Activated CD8-positive, alpha-beta memory T cell treated with anti-CD3 and anti-CD28 coated beads for 24 hours (primary cell): Measurements from ENCODE around the gene HERPUD2.
"Not testable (repeated sequence)": the region's sequence is repeated elsewhere in the genome, so short reads cannot be mapped to it uniquely, and the experiment has no call there.

ENCODE experiments used
- DNase-seq: peaks from one replicate; pipeline ENCODE4 v3.0.0-alpha.2; 2020

Gene HERPUD2

DNA sequence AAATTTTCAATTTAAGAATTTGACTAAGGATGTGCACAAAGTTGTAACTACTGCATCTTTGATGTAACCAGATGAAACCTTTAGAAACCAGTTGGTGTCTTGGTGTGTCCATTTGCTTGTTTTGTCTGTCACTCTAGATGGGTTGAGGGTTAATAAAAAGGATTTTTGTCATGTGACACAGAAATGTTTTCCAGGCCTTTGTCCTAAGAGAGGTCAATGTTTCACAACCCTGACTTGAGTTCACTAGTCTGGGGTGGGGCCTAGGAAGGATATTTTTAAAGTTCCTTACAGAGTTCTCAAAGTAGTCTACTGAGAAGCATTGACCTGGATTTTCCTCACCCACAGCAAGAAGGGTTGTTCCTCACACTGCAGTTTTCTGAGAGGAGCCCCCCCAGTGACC lies 90.3 kb downstream of the HERPUD2 start:
- no peak for DNase-seq

DNA sequence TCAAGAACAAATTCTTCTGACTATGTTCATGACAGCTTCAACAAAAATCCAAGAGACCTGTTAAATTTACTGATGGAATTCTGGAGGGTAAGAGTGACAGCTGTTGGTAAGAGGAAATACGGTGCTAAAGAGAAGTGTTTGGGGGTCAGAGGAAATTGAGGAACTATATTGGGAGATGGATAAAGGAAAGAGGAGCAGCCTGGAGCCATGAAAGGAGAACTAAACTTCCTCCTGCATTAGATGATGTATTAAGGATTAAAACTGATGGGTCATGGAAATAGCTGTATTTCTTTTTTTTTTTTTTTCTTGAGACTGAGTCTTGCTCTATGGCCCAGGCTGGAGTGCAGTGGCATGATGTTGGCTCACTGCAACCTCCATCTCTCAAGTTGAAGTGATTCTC lies 95.3 kb downstream of the HERPUD2 start:
- DNase-seq, result no peak

- DNase-seq, result no peak
Observed at GRCh38 chr7:35599061-35599460, 95.9 kb downstream of the HERPUD2 start.

GRCh38 chr7:35596061-35596460 lies 98.9 kb downstream of the HERPUD2 start:
- no peak for DNase-seq

DNA sequence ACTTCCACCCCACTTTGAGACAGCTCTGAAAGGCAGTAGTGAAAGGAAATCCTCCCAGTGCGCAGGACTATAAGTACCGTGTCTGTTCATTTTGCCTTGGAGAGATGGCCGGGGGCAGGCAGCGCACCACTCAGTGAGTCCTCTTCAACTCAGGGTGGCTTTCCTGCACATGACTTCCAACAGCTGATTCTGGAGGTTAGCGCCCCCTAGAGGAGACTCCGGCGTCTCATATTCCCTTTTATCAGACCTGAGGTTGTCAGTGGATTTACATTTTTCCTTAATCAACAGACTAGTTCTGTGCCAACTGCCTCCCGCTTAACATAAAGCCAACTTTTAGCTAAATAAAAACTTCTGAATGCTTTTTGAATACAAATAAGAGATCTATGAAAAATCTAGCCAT lies 101.0 kb downstream of the HERPUD2 start:
- DNase-seq, result no peak

- DNase-seq, result no peak
Observed at GRCh38 chr7:35588647-35589046, 106.3 kb downstream of the HERPUD2 start.

DNA sequence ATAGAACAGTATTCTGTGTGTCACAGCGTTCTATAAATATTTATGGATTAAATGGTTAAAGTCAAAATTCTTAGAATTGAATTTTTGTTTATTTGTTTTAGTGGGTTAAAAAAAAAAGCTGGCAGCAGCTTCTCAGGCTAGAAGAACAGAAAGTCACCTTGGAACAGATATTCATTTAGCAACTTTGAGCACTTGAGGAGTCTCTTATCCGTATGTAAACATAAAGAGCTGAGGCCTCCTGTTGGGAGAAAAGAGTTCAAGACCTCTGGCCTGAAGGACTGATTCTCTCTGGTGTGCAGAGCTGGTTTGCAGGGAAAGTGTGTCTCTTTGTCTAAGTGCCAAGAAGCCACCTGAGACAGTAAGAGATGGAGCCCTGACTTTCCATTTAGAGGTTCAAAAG lies 109.9 kb downstream of the HERPUD2 start:
- no peak for DNase-seq

DNA sequence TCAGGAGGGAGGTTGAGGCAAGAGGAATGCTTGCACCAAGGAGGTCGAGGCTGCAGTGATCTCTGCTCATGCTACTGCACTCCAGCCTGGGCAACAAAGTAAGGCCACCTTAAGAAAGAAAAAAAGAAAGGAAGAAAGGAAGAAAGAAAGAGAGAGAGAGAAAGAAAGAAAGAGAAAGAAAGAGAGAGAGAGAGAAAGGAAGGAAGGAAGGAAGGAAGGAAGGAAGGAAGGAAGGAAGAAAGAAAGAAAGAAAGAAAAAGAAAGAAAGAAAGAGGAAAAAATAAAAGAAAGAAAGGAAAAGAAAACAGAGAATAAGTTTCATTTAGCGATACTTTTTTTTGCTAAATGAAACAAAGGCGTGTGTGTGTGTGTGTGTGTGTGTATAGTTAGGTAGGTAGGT lies 110.4 kb downstream of the HERPUD2 start:
- DNase-seq, result not testable (repeated sequence)
